ENCODE results near the gene SLC39A9. TPM values are rescaled to one million over a fixed set of nuclear protein-coding genes. Genes with fewer than 3 reads are reported as not detected.

SLC39A9 gene
- total RNA-seq, 4 donors from 2014 or later = 40.2 to 77.7 (median 68.6) TPM

DNA sequence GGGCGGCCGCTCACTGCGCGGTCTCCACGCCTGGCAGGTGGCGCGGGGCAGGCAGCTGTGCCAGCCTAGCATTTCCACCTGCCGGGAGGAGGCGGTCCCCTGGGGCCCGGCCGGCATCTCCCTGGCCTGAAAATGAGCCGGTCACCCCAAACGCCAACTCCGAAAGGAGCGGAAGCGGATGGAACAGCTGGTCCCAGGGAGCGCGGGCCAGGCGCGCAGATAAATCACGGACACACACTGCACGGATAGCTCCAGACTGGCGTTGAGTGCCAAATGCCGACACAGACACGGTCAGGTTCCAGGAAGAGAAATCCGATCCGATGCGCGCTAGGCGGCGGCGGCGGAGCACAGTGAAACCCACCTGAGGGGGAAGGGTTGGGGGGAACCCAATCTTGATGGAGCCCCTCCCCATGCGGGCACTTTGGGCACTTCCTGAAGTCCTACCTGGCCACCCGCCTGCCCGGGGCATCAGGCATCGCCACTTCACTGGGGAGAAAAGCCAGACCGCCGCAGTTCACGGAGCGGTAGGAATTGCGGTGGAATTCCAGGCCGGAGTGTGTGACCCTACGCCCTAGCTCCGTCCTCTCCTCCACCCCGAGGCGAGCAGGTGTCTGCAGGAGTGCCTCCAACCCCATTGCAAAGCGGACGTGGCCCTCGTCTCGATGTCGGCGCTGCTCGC is 85.4 kb downstream of the SLC39A9 start:
- DNase-seq = no peak
- whole genome bisulfite sequencing, 2 donors = 0 to 1% methylated on average over 5 to 17 of the region's 54 CpGs
- H3K27ac ChIP-seq = no peak overlapping the region

DNA sequence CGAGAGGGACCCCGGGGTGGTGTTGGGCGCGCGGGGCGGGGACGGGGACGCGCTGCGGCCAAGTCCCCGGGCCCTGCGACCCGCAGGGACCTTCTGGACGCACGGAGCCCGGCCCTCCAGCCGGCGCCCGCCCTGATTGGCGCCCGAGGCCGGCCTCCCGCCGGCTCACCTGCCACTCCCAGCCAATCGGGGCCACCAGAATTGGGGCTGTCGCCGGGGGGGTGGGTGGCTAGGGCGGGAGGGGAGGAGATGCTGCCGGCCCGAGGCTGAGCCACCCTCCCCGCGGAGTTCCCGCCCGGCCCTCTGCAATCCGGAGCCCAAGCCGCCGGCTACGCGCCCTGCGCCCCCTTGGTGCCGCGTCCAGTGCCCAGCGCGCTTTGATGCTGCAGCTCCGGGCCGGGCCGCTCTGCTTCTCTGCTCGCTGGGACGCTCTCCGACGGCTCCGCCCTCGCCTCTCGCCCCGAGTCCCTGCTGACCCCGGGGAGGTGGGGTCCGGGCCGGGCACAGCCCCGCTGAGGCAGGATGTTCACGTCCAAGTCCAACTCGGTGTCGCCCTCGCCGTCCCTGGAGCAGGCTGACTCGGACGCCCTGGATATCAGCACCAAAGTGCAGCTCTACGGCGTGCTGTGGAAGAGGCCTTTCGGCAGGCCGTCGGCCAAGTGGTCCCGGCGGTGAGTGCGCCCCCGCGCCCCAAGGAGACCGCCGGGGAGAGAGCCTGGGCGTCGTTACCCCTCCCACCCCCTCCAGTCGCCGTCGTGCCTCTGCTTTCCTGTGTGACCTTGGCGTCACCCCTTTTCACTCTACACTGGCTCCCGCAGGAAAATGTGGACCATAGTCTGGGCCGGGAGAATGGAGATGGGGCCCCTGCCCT is 86.2 kb downstream of the SLC39A9 start, which contains the start of gene PLEKHD1:
PLEKHD1 (plus strand) TSS at position 285 of the 871 bp plus-strand sequence; CDS start at position 523, 238 bp downstream.
- no peak for DNase-seq
- Histone ChIP-seq H3K9me3 (no peaks in the 10 kb centered on the region), H3K4me1 (peaks cover 17 to 21% (median 17%) of the 10 kb centered on the region in 3 donors), H3K27me3 (peaks cover 0 to 88% (median 15%) of the 10 kb centered on the region in 4 donors), H3K36me3 (no peaks in the 10 kb centered on the region), H3K27ac (no peak within 1 kb of the TSS), H3K4me3 (peak within 1 kb of the TSS; percentile 13 to 61 (median 40))
- intact Hi-C loops (cut with DNase I) = no loop called here
- TF ChIP-seq, protein P1, sequence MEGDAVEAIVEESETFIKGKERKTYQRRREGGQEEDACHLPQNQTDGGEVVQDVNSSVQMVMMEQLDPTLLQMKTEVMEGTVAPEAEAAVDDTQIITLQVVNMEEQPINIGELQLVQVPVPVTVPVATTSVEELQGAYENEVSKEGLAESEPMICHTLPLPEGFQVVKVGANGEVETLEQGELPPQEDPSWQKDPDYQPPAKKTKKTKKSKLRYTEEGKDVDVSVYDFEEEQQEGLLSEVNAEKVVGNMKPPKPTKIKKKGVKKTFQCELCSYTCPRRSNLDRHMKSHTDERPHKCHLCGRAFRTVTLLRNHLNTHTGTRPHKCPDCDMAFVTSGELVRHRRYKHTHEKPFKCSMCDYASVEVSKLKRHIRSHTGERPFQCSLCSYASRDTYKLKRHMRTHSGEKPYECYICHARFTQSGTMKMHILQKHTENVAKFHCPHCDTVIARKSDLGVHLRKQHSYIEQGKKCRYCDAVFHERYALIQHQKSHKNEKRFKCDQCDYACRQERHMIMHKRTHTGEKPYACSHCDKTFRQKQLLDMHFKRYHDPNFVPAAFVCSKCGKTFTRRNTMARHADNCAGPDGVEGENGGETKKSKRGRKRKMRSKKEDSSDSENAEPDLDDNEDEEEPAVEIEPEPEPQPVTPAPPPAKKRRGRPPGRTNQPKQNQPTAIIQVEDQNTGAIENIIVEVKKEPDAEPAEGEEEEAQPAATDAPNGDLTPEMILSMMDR (IDR thresholded peaks at IDR 0.05) = no peak
- TF ChIP-seq POLR2A (IDR thresholded peaks at IDR 0.05) = no peak
- WGBS, 2 donors = 0 to 20% methylated on average over 1 to 6 of the region's 86 CpGs

More for the DNA sequence above, 85.4 kb downstream of the SLC39A9 start:
- Histone ChIP-seq H3K4me1 (peaks cover 17 to 21% (median 17%) of the 10 kb centered on the region in 3 donors), H3K4me3 (peak overlapping the region; percentile 13 to 61 (median 40)), H3K36me3 (no peaks in the 10 kb centered on the region), H3K27me3 (peaks cover 0 to 86% (median 15%) of the 10 kb centered on the region in 4 donors), H3K9me3 (no peaks in the 10 kb centered on the region)
- intact Hi-C loops (cut with DNase I) = no loop called here
- no peak for TF ChIP-seq POLR2A (IDR thresholded peaks at IDR 0.05)
- TF ChIP-seq, protein P1 (IDR thresholded peaks at IDR 0.05) = no peak

DNA sequence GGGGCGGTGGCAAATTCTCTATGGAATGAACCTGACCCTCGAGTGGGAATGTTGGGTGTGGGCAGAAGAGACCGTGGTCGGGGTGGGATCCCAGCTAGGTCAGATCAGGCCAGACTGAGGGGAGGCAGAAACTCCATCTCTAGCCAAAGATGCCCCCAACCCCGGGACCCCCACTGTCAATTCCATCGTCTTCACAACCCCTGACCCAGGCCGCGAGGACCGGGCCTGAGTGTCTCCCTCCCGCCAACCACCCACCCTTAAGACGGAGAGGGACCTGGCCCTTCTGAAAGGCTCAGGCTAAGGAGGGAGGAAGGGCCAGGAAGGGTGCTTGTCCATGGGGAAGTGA is 86.8 kb downstream of the SLC39A9 start:
- intact Hi-C loops (cut with DNase I) = no loop called here
- WGBS, 2 donors = 56 to 67% methylated on average over 3 to 5 of the region's 11 CpGs

DNA sequence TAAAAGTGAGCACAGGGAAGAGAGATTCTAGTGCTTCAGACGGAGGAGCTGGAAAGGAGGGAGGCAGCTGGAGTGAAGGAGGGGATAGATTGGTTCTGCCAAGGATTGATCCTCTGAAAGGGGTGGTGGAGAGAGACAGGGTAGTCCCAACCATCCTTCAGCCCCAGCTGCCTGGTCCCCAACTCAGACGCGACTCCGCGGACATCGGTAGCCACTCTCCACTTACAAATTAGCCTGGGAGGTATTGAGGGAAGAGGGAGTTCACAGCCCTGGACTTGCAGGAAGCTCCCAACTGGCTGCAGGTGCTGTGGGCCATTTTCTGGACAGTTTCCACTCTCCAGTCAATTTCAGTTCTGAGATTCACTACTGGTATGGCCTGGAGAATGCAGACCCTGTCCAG is 87.2 kb downstream of the SLC39A9 start:
- TF ChIP-seq POLR2A (IDR thresholded peaks at IDR 0.05) = no peak
- TF ChIP-seq, protein P1 (IDR thresholded peaks at IDR 0.05) = no peak
- Histone ChIP-seq H3K4me1 (peaks cover 17 to 21% (median 17%) of the 10 kb centered on the region in 3 donors), H3K4me3 (no peak overlapping the region), H3K27ac (no peak overlapping the region), H3K9me3 (no peaks in the 10 kb centered on the region), H3K36me3 (no peaks in the 10 kb centered on the region), H3K27me3 (peaks cover 0 to 78% (median 15%) of the 10 kb centered on the region in 4 donors)
- DNase-seq = no peak
- intact Hi-C loops (cut with DNase I) = no loop called here
- WGBS, 2 donors = 89 to 95% methylated on average over 5 to 6 of the region's 6 CpGs

More for the DNA sequence above, 86.8 kb downstream of the SLC39A9 start:
- H3K4me3 ChIP-seq = no peak overlapping the region
- peaks cover 0 to 82% (median 15%) of the 10 kb centered on the region in 4 donors for H3K27me3 ChIP-seq
- no peak overlapping the region for H3K27ac ChIP-seq
- H3K4me1 ChIP-seq = peaks cover 17 to 21% (median 17%) of the 10 kb centered on the region in 3 donors
- no peak for DNase-seq
- no peak for TF ChIP-seq POLR2A (IDR thresholded peaks at IDR 0.05)
- TF ChIP-seq, protein P1 (IDR thresholded peaks at IDR 0.05) = no peak
- H3K36me3 ChIP-seq = no peaks in the 10 kb centered on the region
- H3K9me3 ChIP-seq = no peaks in the 10 kb centered on the region

Measured in esophagus squamous epithelium (tissue), 5 donors.